Measurements from ENCODE around the gene CTRB2. TPM values are rescaled to one million over a fixed set of nuclear protein-coding genes. Genes with fewer than 3 reads are reported as not detected.

CTRB2 gene
- total RNA-seq, 1 donor from 2014 or later, result not detected

- H3K27me3 ChIP-seq, result no peaks in the 10 kb centered on the region
- H3K36me3 ChIP-seq, result no peaks in the 10 kb centered on the region
- H3K27ac ChIP-seq, result no peak overlapping the region
- DNase-seq (ENCODE audit: extremely low spot score in 2 of 2), result no peak
- TF ChIP-seq POLR2AphosphoS5 (IDR thresholded peaks at IDR 0.05; ENCODE audit: insufficient read depth in 1 of 2, low read depth in 1 of 2) (no peak), POLR2A (IDR thresholded peaks at IDR 0.05) (no peak), CTCF (IDR thresholded peaks at IDR 0.05) (no peak)
- no peaks in the 10 kb centered on the region for H3K4me1 ChIP-seq
- H3K4me3 ChIP-seq, result no peak overlapping the region
- intact Hi-C loops (cut with DNase I), result no loop called here
- no peaks in the 10 kb centered on the region for H3K9me3 ChIP-seq
These were observed 18.0 kb downstream of the CTRB2 start for GRCh38 chr16:75188832-75189477.

GRCh38 chr16:75181630-75182029 is 25.3 kb downstream of the CTRB2 start:
- intact Hi-C loops (cut with DNase I), result no loop called here
- no peaks in the 10 kb centered on the region for H3K4me1 ChIP-seq
- no peaks in the 10 kb centered on the region for H3K9me3 ChIP-seq
- no peak for TF ChIP-seq POLR2AphosphoS5 (IDR thresholded peaks at IDR 0.05; ENCODE audit: insufficient read depth in 1 of 2, low read depth in 1 of 2)
- no peak for TF ChIP-seq POLR2A (IDR thresholded peaks at IDR 0.05)
- TF ChIP-seq CTCF (IDR thresholded peaks at IDR 0.05), result no peak
- no peak overlapping the region for H3K27ac ChIP-seq
- H3K4me3 ChIP-seq, result no peak overlapping the region
- no peaks in the 10 kb centered on the region for H3K27me3 ChIP-seq
- no peaks in the 10 kb centered on the region for H3K36me3 ChIP-seq
- DNase-seq (ENCODE audit: extremely low spot score in 2 of 2), result no peak

- Histone ChIP-seq H3K27ac (no peak overlapping the region), H3K27me3 (no peaks in the 10 kb centered on the region), H3K9me3 (no peaks in the 10 kb centered on the region), H3K4me1 (no peaks in the 10 kb centered on the region), H3K36me3 (no peaks in the 10 kb centered on the region), H3K4me3 (no peak overlapping the region)
- TF ChIP-seq POLR2AphosphoS5 (IDR thresholded peaks at IDR 0.05; ENCODE audit: insufficient read depth in 1 of 2, low read depth in 1 of 2) (no peak), CTCF (IDR thresholded peaks at IDR 0.05) (no peak), POLR2A (IDR thresholded peaks at IDR 0.05) (no peak)
- no peak for DNase-seq (ENCODE audit: extremely low spot score in 2 of 2)
- intact Hi-C loops (cut with DNase I), result no loop called here
These were observed 27.8 kb downstream of the CTRB2 start for GRCh38 chr16:75179208-75179607.

- no peaks in the 10 kb centered on the region for H3K4me1 ChIP-seq
- H3K9me3 ChIP-seq, result no peaks in the 10 kb centered on the region
- TF ChIP-seq POLR2A (IDR thresholded peaks at IDR 0.05) (no peak), CTCF (IDR thresholded peaks at IDR 0.05) (no peak), POLR2AphosphoS5 (IDR thresholded peaks at IDR 0.05; ENCODE audit: insufficient read depth in 1 of 2, low read depth in 1 of 2) (no peak)
- DNase-seq (ENCODE audit: extremely low spot score in 2 of 2), result no peak
- H3K27ac ChIP-seq, result no peak overlapping the region
- intact Hi-C loops (cut with DNase I), result no loop called here
- no peaks in the 10 kb centered on the region for H3K36me3 ChIP-seq
- no peaks in the 10 kb centered on the region for H3K27me3 ChIP-seq
- no peak overlapping the region for H3K4me3 ChIP-seq
These were observed 30.0 kb downstream of the CTRB2 start for GRCh38 chr16:75176926-75177325.

- intact Hi-C loops (cut with DNase I), result no loop called here
- H3K4me3 ChIP-seq, result no peak overlapping the region
- no peak for TF ChIP-seq CTCF (IDR thresholded peaks at IDR 0.05)
- TF ChIP-seq POLR2AphosphoS5 (IDR thresholded peaks at IDR 0.05; ENCODE audit: insufficient read depth in 1 of 2, low read depth in 1 of 2), result no peak
- no peak for TF ChIP-seq POLR2A (IDR thresholded peaks at IDR 0.05)
- H3K4me1 ChIP-seq, result no peaks in the 10 kb centered on the region
- H3K36me3 ChIP-seq, result peaks cover 0 to 12% of the 10 kb centered on the region in 2 donors
- H3K27me3 ChIP-seq, result no peaks in the 10 kb centered on the region
- H3K27ac ChIP-seq, result no peak overlapping the region
- DNase-seq (ENCODE audit: extremely low spot score in 2 of 2), result no peak
- H3K9me3 ChIP-seq, result no peaks in the 10 kb centered on the region
These were observed 31.9 kb downstream of the CTRB2 start for GRCh38 chr16:75175074-75175473.
